GM12878 (cell line): ENCODE results near the gene NOC2L. TPM values are rescaled to one million over a fixed set of nuclear protein-coding genes. Genes with fewer than 3 reads are reported as not detected.

Experiments used
- BACH1 ChIP-seq: fragments of 450-650 bp; IDR thresholded peaks from 2 replicates; pipeline ENCODE4 v1.6.1; 2017; ENCODE audit warnings: mild to moderate bottlenecking, borderline replicate concordance
- BHLHE40 ChIP-seq, 2 experiments: fragments of 450-650 bp in 1 of 2; IDR thresholded peaks; 2 replicates each; pipeline ENCODE4 v1.6.1; 2011 to 2017; ENCODE audit warnings: low read depth in 2 of 2, borderline replicate concordance in 1 of 2, improper control_type of control experiment in 1 of 2, low read length in 1 of 2, mild to moderate bottlenecking in 1 of 2
- CEBPZ ChIP-seq: fragments of 150-350 bp; IDR thresholded peaks from 2 replicates; pipeline ENCODE4 v1.6.1; 2016; ENCODE audit warnings: low read depth, low read length
- EED ChIP-seq: sonication (generic); IDR thresholded peaks from 2 replicates; pipeline ENCODE4 v1.6.1; 2016; ENCODE audit warnings: antibody characterized with exemption, low read depth
- MAX ChIP-seq: IDR thresholded peaks from 2 replicates; pipeline ENCODE4 v1.6.1; 2012; ENCODE audit warnings: low read depth, low read length, improper control_type of control experiment
- NBN ChIP-seq: fragments of 450-650 bp; IDR thresholded peaks from 2 replicates; pipeline ENCODE4 v1.6.1; 2016
- RELB ChIP-seq: fragments of 450-650 bp; IDR thresholded peaks from 2 replicates; pipeline ENCODE4 v1.6.1; 2017; ENCODE audit warnings: low read depth, mild to moderate bottlenecking, moderate library complexity
- SP1 ChIP-seq: IDR thresholded peaks from one replicate; pipeline ENCODE4 v1.6.1; 2011; ENCODE audit warnings: low read depth, low read length
- SREBF1 ChIP-seq: IDR thresholded peaks from 2 replicates; pipeline ENCODE4 v1.6.1; 2012; ENCODE audit warnings: mild to moderate bottlenecking, low read length
- TCF12 ChIP-seq: IDR thresholded peaks from 2 replicates; pipeline ENCODE4 v1.6.1; 2011; ENCODE audit warnings: low read depth, mild to moderate bottlenecking, low read length
- WRNIP1 ChIP-seq: IDR thresholded peaks from 2 replicates; pipeline ENCODE4 v1.6.1; 2011; ENCODE audit warnings: low read depth, low read length, improper control_type of control experiment, borderline replicate concordance
- polyA plus RNA-seq, 11 experiments: library from polyadenylated mRNA; depleted of rRNA in 4 of 11; unstranded in 6 of 11; stranded (reverse) in 5 of 11; fragments of >200 nt; fragmentation: Nextera tagmentation in 4 of 11; fragmentation: Illumina TruSeq in 1 of 11; extraction: Ambion mirVana in 4 of 11; extraction: Trizol in 1 of 11; gene quantifications; 1 replicate in 1 of 11; 2 replicates in 10 of 11; pipeline versions ENCODE4 v1.2.1 to v1.2.3, GENCODE V29; 2011 to 2016; ENCODE audit warnings: inconsistent platforms in 2 of 11, missing spikeins in 2 of 11, low read depth in 1 of 11
- total RNA-seq, 4 experiments: library from RNA; depleted of rRNA in 3 of 4; stranded (reverse); fragments of >200 nt in 3 of 4; fragmentation: Illumina TruSeq in 1 of 4; extraction: Trizol in 1 of 4; gene quantifications; 2 replicates each; pipeline versions ENCODE4 v1.2.1 to v1.2.3, GENCODE V29; 2013 to 2021

The NOC2L gene
- total and polyA plus RNA-seq, 10 of the 15 experiments (the other 5 are each of a cell fraction or from before 2014, with no cell fraction given) = 1.3 to 171 (median 64.3) TPM

- TF ChIP-seq RELB = 0 out of 2 replicates have a peak, but pooled peaks have one; percentile 62
- peak; percentile 92 to 93 for TF ChIP-seq BHLHE40 (IDR thresholded peaks at IDR 0.05; ENCODE audit: borderline replicate concordance in 1 of 2, low read depth in 2 of 2, low read length in 1 of 2)
- peak; percentile 55; the same call in 1 of the 2 replicates for TF ChIP-seq MAX
- peak; percentile 54; the same call in 1 of the 2 replicates for TF ChIP-seq TCF12
- TF ChIP-seq EED = 0 out of 2 replicates have a peak, but pooled peaks have one; percentile 16
- TF ChIP-seq SP1 = no peak
- TF ChIP-seq WRNIP1 = no peak
- 0 out of 2 replicates have a peak, but pooled peaks have one; percentile 41 for TF ChIP-seq BACH1
- TF ChIP-seq NBN = peak; percentile 71; the same call in 1 of the 2 replicates
- no peak for TF ChIP-seq SREBF1
- TF ChIP-seq CEBPZ = no peak
Measured at GRCh38 chr1:905071-905749, 53.8 kb downstream of the NOC2L start (continued).
